Osteocyte (in vitro differentiated cells): ENCODE measurements around the gene CNNM1. TPM values are rescaled to one million over a fixed set of nuclear protein-coding genes. Genes with fewer than 3 reads are reported as not detected.
A peak's percentile ranks its signal among the peaks of the same experiment; 100 is the strongest.

Experiments
- DNase-seq: peaks from one replicate; pipeline ENCODE4 v3.0.0; 2021; ENCODE audit warnings: mixed read lengths; ENCODE audit not compliant: unreplicated experiment; ENCODE audit errors: extremely low spot score
- H3K27ac Mint-ChIP-seq: one replicate; pipeline ENCODE4 v1.8.0; 2021; ENCODE audit warnings: mild to moderate bottlenecking, mixed read lengths; ENCODE audit not compliant: unreplicated experiment
- H3K27me3 Mint-ChIP-seq: one replicate; pipeline ENCODE4 v1.8.0; 2021; ENCODE audit warnings: mixed read lengths; ENCODE audit not compliant: unreplicated experiment
- H3K36me3 Mint-ChIP-seq: one replicate; pipeline ENCODE4 v1.8.0; 2021; ENCODE audit warnings: mixed read lengths; ENCODE audit not compliant: unreplicated experiment
- H3K4me1 Mint-ChIP-seq: one replicate; pipeline ENCODE4 v1.8.0; 2021; ENCODE audit warnings: mixed read lengths; ENCODE audit not compliant: unreplicated experiment
- H3K4me3 Mint-ChIP-seq: one replicate; pipeline ENCODE4 v1.8.0; 2021; ENCODE audit warnings: mild to moderate bottlenecking, moderate library complexity, mixed read lengths; ENCODE audit not compliant: unreplicated experiment
- H3K9me3 Mint-ChIP-seq: one replicate; pipeline ENCODE4 v1.8.0; 2021; ENCODE audit warnings: mixed read lengths; ENCODE audit not compliant: unreplicated experiment
- total RNA-seq: library from RNA; stranded (reverse); gene quantifications from 2 replicates; pipeline ENCODE4 v1.2.1, GENCODE V29; 2021
- TF ChIP-seq, protein P1 (sequence below): fragments of 200-600 bp; sonication (generic); IDR thresholded peaks from 2 replicates; pipeline ENCODE4 v1.5.0; 2021; ENCODE audit warnings: antibody characterized with exemption, mild to moderate bottlenecking, moderate library complexity

The CNNM1 gene
- total RNA-seq, 1 donor from 2014 or later = 0.24 TPM

DNA sequence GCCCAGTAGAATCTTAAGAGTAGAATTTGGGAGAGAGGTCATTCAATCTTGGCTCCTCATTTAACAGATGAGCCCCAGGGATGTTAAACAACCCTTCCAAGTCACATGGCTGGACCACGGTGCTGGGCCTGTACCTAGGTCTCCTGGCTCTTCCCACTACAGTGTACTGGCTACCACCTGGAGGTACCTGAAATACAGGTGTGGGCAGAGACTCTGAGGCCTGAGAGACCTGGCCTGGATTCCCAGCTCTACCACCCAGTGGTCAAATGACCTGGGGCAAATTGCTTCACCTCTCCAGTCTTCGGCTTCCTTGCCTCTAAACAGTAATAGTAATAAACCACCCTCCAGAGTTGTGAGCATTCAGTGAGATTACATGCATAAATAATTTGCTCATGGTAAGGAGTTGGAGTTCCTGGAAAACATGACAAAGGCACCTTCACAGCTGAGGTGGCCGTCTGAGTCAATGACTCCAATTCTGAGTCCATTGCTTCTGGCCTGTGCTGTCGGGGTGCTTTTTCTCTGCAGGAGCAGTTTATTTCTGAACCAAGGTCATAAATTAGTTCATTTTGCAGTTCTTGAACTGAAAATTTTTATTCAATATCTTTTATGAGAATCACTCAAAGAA is 98.5 kb downstream of the CNNM1 start:
- no peaks in the 10 kb centered on the region for H3K27me3 Mint-ChIP-seq
- TF ChIP-seq, protein P1, sequence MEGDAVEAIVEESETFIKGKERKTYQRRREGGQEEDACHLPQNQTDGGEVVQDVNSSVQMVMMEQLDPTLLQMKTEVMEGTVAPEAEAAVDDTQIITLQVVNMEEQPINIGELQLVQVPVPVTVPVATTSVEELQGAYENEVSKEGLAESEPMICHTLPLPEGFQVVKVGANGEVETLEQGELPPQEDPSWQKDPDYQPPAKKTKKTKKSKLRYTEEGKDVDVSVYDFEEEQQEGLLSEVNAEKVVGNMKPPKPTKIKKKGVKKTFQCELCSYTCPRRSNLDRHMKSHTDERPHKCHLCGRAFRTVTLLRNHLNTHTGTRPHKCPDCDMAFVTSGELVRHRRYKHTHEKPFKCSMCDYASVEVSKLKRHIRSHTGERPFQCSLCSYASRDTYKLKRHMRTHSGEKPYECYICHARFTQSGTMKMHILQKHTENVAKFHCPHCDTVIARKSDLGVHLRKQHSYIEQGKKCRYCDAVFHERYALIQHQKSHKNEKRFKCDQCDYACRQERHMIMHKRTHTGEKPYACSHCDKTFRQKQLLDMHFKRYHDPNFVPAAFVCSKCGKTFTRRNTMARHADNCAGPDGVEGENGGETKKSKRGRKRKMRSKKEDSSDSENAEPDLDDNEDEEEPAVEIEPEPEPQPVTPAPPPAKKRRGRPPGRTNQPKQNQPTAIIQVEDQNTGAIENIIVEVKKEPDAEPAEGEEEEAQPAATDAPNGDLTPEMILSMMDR = no peak
- no peak overlapping the region for H3K4me3 Mint-ChIP-seq
- H3K4me1 Mint-ChIP-seq = peaks cover 25% of the 10 kb centered on the region
- no peak for DNase-seq
- H3K9me3 Mint-ChIP-seq = no peaks in the 10 kb centered on the region
- H3K27ac Mint-ChIP-seq = no peak overlapping the region
- peaks cover 9% of the 10 kb centered on the region for H3K36me3 Mint-ChIP-seq

DNA sequence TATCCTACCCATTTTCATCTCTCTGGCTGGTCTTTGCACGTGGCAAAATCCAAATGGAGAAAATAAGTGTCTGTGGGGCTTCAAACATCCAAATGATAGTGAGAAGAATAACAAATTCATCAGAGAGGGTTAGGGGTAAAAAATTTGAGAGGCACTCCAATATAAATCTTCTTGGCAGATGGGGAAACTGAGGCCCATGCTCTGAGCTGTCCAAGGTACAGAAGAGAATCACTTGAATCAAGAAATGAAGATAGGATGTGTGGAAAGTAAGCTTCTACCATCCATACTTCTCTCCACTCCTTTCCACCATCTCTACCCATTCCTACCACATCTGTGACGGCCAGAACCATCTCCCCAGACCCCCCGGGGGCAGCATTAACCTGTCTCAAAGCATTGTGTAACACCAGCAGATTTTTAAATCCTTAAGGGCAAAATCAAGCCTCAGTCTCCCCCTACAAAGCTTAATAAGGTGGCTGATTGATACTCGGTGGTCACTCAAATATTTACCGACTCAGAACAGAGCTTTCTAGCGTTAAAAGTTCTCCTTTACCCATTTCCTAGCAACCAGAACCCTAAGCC is 100.5 kb downstream of the CNNM1 start:
- H3K4me3 Mint-ChIP-seq = peak overlapping the region; percentile 94
- H3K27ac Mint-ChIP-seq = peak overlapping the region; percentile 96
- TF ChIP-seq, protein P1 = no peak

DNA sequence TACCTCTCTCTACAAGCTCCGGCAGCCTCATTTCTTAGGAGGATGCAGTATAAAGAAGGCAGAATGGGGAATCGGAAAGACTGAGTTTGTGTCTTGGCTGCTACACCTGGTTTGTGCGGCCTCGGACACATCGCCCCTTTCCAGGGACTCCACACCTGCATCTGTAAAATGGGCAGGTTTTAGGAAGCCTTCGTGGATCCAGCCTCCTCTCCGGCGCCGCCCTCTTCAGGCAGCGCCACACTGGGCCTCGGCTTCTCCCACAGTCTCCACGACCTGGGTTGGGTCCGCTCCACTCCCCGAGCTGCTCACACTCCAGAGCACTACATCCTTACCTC is 100.9 kb downstream of the CNNM1 start:
- H3K27ac Mint-ChIP-seq = peak overlapping the region; percentile 96
- peak overlapping the region; percentile 94 for H3K4me3 Mint-ChIP-seq
- H3K9me3 Mint-ChIP-seq = no peaks in the 10 kb centered on the region
- no peaks in the 10 kb centered on the region for H3K27me3 Mint-ChIP-seq
- H3K4me1 Mint-ChIP-seq = peaks cover 27% of the 10 kb centered on the region
- no peak for DNase-seq
- TF ChIP-seq, protein P1 = no peak
- H3K36me3 Mint-ChIP-seq = peaks cover 6% of the 10 kb centered on the region

More for the DNA sequence above, 100.5 kb downstream of the CNNM1 start:
- H3K4me1 Mint-ChIP-seq = peaks cover 27% of the 10 kb centered on the region
- H3K27me3 Mint-ChIP-seq = no peaks in the 10 kb centered on the region
- H3K36me3 Mint-ChIP-seq = peaks cover 6% of the 10 kb centered on the region
- no peak for DNase-seq
- no peaks in the 10 kb centered on the region for H3K9me3 Mint-ChIP-seq

DNA sequence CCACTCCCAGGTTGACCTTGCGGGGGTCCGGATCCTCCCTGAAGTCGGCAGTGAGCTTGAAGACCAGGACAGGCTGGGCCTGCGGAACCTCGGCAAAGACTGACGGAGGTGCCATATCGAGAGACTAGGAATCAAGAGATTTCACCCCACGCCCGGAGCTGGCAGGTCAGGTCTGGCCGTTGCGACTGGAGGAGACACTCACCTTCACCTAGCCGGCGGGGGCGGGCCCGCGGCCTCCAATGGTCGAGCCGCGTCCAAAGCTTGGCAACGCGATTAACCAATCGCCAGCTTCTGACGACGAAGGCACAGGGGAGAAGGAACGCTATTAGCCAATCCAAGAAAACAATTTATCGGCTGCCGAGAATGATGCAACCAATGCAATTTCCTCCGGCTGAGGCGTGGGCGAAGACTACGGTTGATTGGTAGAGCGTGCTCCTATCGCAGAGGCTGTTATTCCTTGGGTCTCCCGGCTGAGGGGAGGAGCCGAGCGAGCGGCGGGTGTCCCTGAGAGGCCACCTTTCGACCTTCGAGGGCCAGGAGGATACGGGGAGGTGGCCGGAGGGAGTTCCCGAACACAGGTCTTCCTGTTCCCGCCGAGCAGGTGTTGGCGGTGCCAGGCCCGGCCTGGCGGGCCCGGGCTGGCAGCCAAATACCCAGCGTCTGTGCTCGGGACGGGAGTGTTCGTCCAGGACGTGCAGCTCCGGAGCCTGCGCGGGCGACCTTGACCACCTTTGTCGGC is 101.5 kb downstream of the CNNM1 start, which contains the start of gene GOT1:
GOT1 (minus strand) TSS at position 174 of the 739 bp plus-strand sequence; CDS start at position 115, 59 bp downstream.
- Mint-ChIP-seq H3K4me3 (peak within 1 kb of the TSS; percentile 94), H3K27me3 (no peaks in the 10 kb centered on the region), H3K36me3 (peaks cover under 1% of the 10 kb centered on the region), H3K4me1 (peaks cover 27% of the 10 kb centered on the region), H3K9me3 (no peaks in the 10 kb centered on the region), H3K27ac (peak within 1 kb of the TSS; percentile 97)
- DNase-seq = peak; percentile 97
- TF ChIP-seq, protein P1 = no peak

DNA sequence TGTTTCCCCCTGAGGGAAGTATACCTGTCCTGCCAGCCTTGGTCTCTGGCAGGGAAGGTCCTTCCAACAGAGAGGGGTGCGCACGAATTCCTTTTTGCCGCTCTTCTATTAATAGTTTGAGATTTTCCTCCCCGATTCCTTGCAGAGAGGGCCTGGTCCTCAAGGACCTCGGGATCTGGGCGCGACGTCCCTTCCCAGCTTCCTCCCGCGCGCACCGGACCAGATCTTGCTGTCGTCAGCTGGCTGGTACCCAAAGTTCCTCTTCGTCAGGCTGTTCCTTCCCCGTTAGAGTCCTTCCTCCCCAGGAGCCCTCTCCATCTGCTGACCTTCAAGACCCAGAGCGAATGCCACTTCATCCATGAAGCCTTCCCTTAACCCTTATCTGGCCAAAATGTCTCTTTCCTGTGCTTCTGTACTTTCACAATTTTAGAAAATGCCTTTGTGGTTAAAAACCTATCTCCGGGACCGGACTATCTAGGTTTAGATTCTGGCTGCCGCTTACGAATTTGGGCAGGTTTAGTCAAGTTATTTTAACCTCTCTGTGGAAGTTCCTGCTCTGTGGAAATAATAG is 102.1 kb downstream of the CNNM1 start:
- Mint-ChIP-seq H3K27ac (peak overlapping the region; percentile 97), H3K4me3 (peak overlapping the region; percentile 94), H3K27me3 (no peaks in the 10 kb centered on the region), H3K4me1 (peaks cover 27% of the 10 kb centered on the region), H3K9me3 (no peaks in the 10 kb centered on the region), H3K36me3 (no peaks in the 10 kb centered on the region)
- no peak for DNase-seq
- TF ChIP-seq, protein P1 = no peak
